HEK293 (cell line): ENCODE results near the gene HSPG2.
A peak's percentile ranks its signal among the peaks of the same experiment; 100 is the strongest.

Experiments used
- CTCF ChIA-PET: fragments of 350-600 bp; formaldehyde crosslinking; extraction: SDS; loops from one replicate; lab custom pipeline; 2021; ENCODE audit warnings: antibody characterized with exemption; lab: Yijun Ruan, JAX
- POLR2A ChIA-PET: fragments of 300-600 bp; formaldehyde crosslinking; extraction: SDS; loops from one replicate; lab custom pipeline; 2020; ENCODE audit warnings: antibody characterized with exemption, inconsistent platforms; lab: Yijun Ruan, JAX
- H3K27ac ChIP-seq: fragments of 200-500 bp; sonication (Bioruptor generic); 2 replicates; pipeline ENCODE4 v1.5.1; 2014; ENCODE audit warnings: low read depth, low read length, control low read depth, inconsistent platforms; ENCODE audit errors: extremely low read depth
- H3K36me3 ChIP-seq, 2 experiments: fragments of 200-500 bp in 1 of 2; sonication (Bioruptor generic) in 1 of 2; 1 replicate in 1 of 2; 2 replicates in 1 of 2; pipeline ENCODE4 v1.5.1; 2014 to 2017; ENCODE audit warnings: inconsistent platforms in 2 of 2, low read length in 2 of 2; ENCODE audit not compliant: control insufficient read depth in 2 of 2, insufficient read depth in 1 of 2
- H3K4me1 ChIP-seq: fragments of 200-500 bp; sonication (Bioruptor generic); 2 replicates; pipeline ENCODE4 v1.5.1; 2014; ENCODE audit warnings: mild to moderate bottlenecking, low read length, inconsistent platforms; ENCODE audit not compliant: control insufficient read depth, insufficient read depth
- H3K4me3 ChIP-seq: 2 replicates; pipeline ENCODE4 v1.5.1; 2011; ENCODE audit warnings: low read depth, mild to moderate bottlenecking, control low read depth, low read length, moderate library complexity
- H3K9me3 ChIP-seq: fragments of 200-500 bp; sonication (Bioruptor generic); 2 replicates; pipeline ENCODE4 v1.5.1; 2014; ENCODE audit warnings: low read depth, low read length, inconsistent platforms; ENCODE audit not compliant: control insufficient read depth, insufficient read depth
- EGR2 ChIP-seq: fragments of 450-650 bp; formaldehyde crosslinking; IDR thresholded peaks from 2 replicates; pipeline ENCODE4 v1.5.1; 2016; ENCODE audit warnings: low read depth, missing biosample characterization, missing genetic modification characterization
- ELK4 ChIP-seq: IDR thresholded peaks from 2 replicates; pipeline ENCODE4 v1.6.1; 2011; ENCODE audit warnings: mild to moderate bottlenecking, low read depth, low read length, borderline replicate concordance
- HIC1 ChIP-seq: fragments of 450-650 bp; formaldehyde crosslinking; IDR thresholded peaks from 2 replicates; pipeline ENCODE4 v1.5.1; 2016; ENCODE audit warnings: missing biosample characterization, missing genetic modification characterization
- HOXC10 ChIP-seq: sonication (generic); formaldehyde crosslinking; IDR thresholded peaks from 2 replicates; pipeline ENCODE4 v1.8.1; 2023; ENCODE audit warnings: mild to moderate bottlenecking, missing genetic modification reagents
- ZBTB1 ChIP-seq: fragments of 450-650 bp; formaldehyde crosslinking; IDR thresholded peaks from 2 replicates; pipeline ENCODE4 v1.5.1; 2016; ENCODE audit warnings: missing biosample characterization, missing genetic modification characterization
- ZBTB17 ChIP-seq: fragments of 450-650 bp; formaldehyde crosslinking; IDR thresholded peaks from 2 replicates; pipeline ENCODE4 v1.5.1; 2016; ENCODE audit warnings: missing biosample characterization, missing genetic modification characterization
- ZBTB7A ChIP-seq: fragments of 450-650 bp; formaldehyde crosslinking; IDR thresholded peaks from 2 replicates; pipeline ENCODE4 v1.5.1; 2016; ENCODE audit warnings: low read depth, missing biosample characterization, missing genetic modification characterization
- ZFP3 ChIP-seq: fragments of 450-650 bp; formaldehyde crosslinking; IDR thresholded peaks from 2 replicates; pipeline ENCODE4 v1.5.1; 2016; ENCODE audit warnings: low read depth, missing biosample characterization, missing genetic modification characterization
- ZNF146 ChIP-seq: fragments of 450-650 bp; formaldehyde crosslinking; IDR thresholded peaks from 2 replicates; pipeline ENCODE4 v1.5.1; 2016; ENCODE audit warnings: missing biosample characterization, missing genetic modification characterization
- ZNF211 ChIP-seq: fragments of 450-650 bp; formaldehyde crosslinking; IDR thresholded peaks from 2 replicates; pipeline ENCODE4 v1.5.1; 2016; ENCODE audit warnings: low read depth, missing biosample characterization, missing genetic modification characterization
- ZNF266 ChIP-seq: fragments of 450-650 bp; formaldehyde crosslinking; IDR thresholded peaks from 2 replicates; pipeline ENCODE4 v1.5.1; 2016; ENCODE audit warnings: missing biosample characterization, missing genetic modification characterization, low read depth
- ZNF362 ChIP-seq: fragments of 450-650 bp; formaldehyde crosslinking; IDR thresholded peaks from 2 replicates; pipeline ENCODE4 v1.5.1; 2016; ENCODE audit warnings: missing biosample characterization, missing genetic modification characterization
- ZNF501 ChIP-seq: fragments of 450-650 bp; formaldehyde crosslinking; IDR thresholded peaks from 2 replicates; pipeline ENCODE4 v1.5.1; 2016; ENCODE audit warnings: missing biosample characterization, missing genetic modification characterization
- ZNF548 ChIP-seq: fragments of 450-650 bp; formaldehyde crosslinking; IDR thresholded peaks from 2 replicates; pipeline ENCODE4 v1.5.1; 2016; ENCODE audit warnings: missing biosample characterization, missing genetic modification characterization
- ZNF580 ChIP-seq: fragments of 450-650 bp; formaldehyde crosslinking; IDR thresholded peaks from 2 replicates; pipeline ENCODE4 v1.5.1; 2016; ENCODE audit warnings: missing biosample characterization, missing genetic modification characterization
- ZNF701 ChIP-seq: fragments of 450-650 bp; formaldehyde crosslinking; IDR thresholded peaks from 2 replicates; pipeline ENCODE4 v1.5.1; 2016; ENCODE audit warnings: missing biosample characterization, missing genetic modification characterization
- ZNF777 ChIP-seq: fragments of 450-650 bp; formaldehyde crosslinking; IDR thresholded peaks from 2 replicates; pipeline ENCODE4 v1.5.1; 2017; ENCODE audit warnings: missing biosample characterization, missing genetic modification characterization, borderline replicate concordance
- ZNF792 ChIP-seq: fragments of 450-650 bp; formaldehyde crosslinking; IDR thresholded peaks from 2 replicates; pipeline ENCODE4 v1.5.1; 2016; ENCODE audit warnings: missing biosample characterization, missing genetic modification characterization

HSPG2 gene

GRCh38 chr1:21887216-21887736, 49.8 kb downstream of the HSPG2 start:
- Histone ChIP-seq H3K4me3 (no peak overlapping the region), H3K4me1 (no peaks in the 10 kb centered on the region), H3K36me3 (peaks cover 0 to 37% of the 10 kb centered on the region in 2 experiments; a peak in 1 of 3 replicates), H3K27ac (no peak overlapping the region), H3K9me3 (no peaks in the 10 kb centered on the region)
- ChIA-PET CTCF (interaction anchor here (0.7 kb wide), 1 partner anchor 1313 kb away, joined by 3 read pairs; no protein-coding TSS in a partner anchor), POLR2A (no interaction called here)
- TF ChIP-seq ZNF580 (tag by site-specific recombination) (no peak), ZNF362 (tag by site-specific recombination) (no peak), ZNF777 (tag by site-specific recombination) (no peak), ZNF146 (tag by site-specific recombination) (no peak), HIC1 (no peak), ZBTB7A (tag by site-specific recombination) (no peak), ELK4 (no peak), ZFP3 (tag by site-specific recombination) (no peak), ZNF701 (tag by site-specific recombination) (no peak), ZBTB17 (no peak), ZNF792 (no peak), ZNF266 (tag by site-specific recombination) (no peak), ZNF548 (tag by site-specific recombination) (no peak), HOXC10 (CRISPR knock-in tag) (no peak), ZBTB1 (tag by site-specific recombination) (no peak), ZNF211 (tag by site-specific recombination) (no peak)

- no peaks in the 10 kb centered on the region for H3K9me3 ChIP-seq
- ChIA-PET POLR2A (no interaction called here), CTCF (interaction anchor here (0.7 kb wide), 1 partner anchor 1314 kb away, joined by 3 read pairs; no protein-coding TSS in a partner anchor)
- H3K27ac ChIP-seq = no peak overlapping the region
- no peaks in the 10 kb centered on the region for H3K4me1 ChIP-seq
- no peak overlapping the region for H3K4me3 ChIP-seq
- TF ChIP-seq ZNF501 (tag by site-specific recombination) (no peak), EGR2 (tag by site-specific recombination) (0 out of 2 replicates have a peak, but pooled peaks have one; percentile 11)
- TF ChIP-seq, all 188 proteins: peak for 1
- peaks cover 0 to 37% of the 10 kb centered on the region in 2 experiments; a peak in 1 of 3 replicates for H3K36me3 ChIP-seq
These were observed 50.5 kb downstream of the HSPG2 start for GRCh38 chr1:21886486-21887215.
